Measurements from ENCODE around the gene ADAMTSL2.

GRCh38 chr9:133601746-133602145, 67.2 kb downstream of the ADAMTSL2 start:
- TF ChIP-seq, protein P1, sequence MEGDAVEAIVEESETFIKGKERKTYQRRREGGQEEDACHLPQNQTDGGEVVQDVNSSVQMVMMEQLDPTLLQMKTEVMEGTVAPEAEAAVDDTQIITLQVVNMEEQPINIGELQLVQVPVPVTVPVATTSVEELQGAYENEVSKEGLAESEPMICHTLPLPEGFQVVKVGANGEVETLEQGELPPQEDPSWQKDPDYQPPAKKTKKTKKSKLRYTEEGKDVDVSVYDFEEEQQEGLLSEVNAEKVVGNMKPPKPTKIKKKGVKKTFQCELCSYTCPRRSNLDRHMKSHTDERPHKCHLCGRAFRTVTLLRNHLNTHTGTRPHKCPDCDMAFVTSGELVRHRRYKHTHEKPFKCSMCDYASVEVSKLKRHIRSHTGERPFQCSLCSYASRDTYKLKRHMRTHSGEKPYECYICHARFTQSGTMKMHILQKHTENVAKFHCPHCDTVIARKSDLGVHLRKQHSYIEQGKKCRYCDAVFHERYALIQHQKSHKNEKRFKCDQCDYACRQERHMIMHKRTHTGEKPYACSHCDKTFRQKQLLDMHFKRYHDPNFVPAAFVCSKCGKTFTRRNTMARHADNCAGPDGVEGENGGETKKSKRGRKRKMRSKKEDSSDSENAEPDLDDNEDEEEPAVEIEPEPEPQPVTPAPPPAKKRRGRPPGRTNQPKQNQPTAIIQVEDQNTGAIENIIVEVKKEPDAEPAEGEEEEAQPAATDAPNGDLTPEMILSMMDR (IDR thresholded peaks at IDR 0.05), result no peak
- no peak for TF ChIP-seq POLR2A (IDR thresholded peaks at IDR 0.05)
